ENCODE data around the gene SPAG7.

The SPAG7 gene, protein sequence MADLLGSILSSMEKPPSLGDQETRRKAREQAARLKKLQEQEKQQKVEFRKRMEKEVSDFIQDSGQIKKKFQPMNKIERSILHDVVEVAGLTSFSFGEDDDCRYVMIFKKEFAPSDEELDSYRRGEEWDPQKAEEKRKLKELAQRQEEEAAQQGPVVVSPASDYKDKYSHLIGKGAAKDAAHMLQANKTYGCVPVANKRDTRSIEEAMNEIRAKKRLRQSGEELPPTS

GRCh38 chr17:4967539-4968485 is at the start of gene SPAG7:
Gene SPAG7 (minus strand): TSS chr17:4967817. CDS start chr17:4967804, 13 bp downstream.
- DNase-seq = peak; percentile 94

DNA sequence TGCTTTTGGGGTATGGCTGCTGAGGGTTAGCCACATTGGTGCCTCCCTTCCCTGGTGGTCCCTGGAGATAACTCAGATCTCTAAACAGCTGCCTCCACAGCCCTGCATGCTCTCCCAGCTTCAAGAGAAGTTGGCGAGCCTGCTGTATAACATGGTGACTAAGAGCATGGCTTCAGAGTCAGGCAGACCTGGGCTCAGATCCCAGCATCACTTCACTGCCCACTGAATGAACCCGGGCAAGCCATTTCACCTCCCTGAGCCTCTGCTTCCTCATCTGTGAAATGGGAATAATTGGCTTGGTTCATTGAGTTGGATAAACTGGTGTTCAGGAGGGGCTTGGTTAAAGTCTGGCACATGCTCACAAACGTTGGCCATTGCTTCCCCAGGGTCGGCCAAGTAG is 46.7 kb upstream of the SPAG7 start:
- no peak for DNase-seq

DNA sequence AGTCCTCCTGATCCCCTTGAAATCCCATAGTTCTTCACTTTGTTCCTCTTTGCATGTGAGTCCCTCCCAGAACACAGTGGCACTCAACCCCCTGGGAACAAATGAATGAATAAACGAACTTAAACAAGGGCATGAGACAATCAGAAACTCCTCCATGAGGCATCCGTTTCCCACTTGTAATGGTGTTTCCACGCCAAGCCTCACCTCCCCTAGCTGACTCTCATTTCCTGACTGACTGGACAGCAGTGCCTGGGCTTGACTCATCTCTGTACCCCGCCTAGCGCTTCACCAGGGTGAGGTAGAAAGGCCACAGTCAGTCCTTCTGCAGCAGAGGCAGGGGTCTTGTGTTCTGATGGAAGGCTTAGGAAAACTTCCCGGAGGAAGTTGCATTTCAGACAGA is 44.3 kb upstream of the SPAG7 start:
- no peak for DNase-seq

- DNase-seq = no peak
Observed at GRCh38 chr17:5003214-5003867, 35.7 kb upstream of the SPAG7 start.

GRCh38 chr17:5002121-5002788 is 34.6 kb upstream of the SPAG7 start:
- no peak for DNase-seq

DNA sequence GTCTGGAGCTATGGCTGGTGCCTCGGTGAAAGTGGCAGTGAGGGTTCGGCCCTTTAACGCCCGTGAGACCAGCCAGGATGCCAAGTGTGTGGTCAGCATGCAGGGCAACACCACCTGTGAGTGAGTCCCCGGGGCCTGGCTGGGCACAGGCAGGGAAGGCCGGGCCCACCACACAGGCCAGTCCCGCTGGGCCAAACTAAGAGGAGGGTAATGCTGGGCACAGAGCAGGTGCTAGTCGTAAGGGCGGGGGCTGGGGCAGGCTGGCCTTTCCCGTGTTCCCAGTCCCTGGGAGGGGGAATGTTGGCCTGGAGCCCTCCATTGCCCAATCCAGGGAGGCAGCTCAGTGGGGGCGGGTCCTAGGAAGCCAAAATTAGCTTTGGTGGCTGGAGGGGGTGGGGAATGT is 32.6 kb upstream of the SPAG7 start:
- no peak for DNase-seq

DNA sequence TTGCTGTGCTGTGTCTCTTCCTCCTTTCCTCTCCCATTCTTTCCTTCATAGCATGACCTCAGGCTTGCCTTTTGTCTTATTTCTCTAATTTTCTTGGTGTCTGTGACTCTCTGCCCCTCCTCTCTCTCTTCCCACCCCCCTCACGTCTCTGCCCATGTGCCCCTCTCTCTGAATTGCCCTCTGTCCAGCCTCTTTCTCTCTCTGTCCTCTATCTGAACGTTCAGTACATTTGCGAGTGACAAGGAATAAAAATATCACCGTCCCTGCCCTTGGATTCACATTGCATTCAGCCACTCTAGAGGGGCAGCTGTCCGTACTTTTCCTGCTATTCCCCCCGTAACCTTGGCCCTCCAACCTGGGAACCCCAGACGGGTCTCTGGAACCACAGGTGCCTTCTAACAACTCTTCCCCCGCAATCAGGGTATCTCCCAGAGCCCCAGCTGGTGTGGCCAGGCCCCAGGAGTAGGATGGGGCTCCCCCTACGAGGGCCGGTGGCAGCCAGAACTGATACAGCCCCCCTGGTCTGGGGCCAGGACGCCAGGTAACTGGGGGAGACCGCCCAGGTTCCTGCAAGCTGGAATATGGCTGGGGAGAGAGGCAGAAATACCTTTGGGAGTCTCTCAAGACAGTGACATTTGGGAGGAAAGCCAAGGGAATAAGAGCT is 31.9 kb upstream of the SPAG7 start:
- no peak for DNase-seq

DNA sequence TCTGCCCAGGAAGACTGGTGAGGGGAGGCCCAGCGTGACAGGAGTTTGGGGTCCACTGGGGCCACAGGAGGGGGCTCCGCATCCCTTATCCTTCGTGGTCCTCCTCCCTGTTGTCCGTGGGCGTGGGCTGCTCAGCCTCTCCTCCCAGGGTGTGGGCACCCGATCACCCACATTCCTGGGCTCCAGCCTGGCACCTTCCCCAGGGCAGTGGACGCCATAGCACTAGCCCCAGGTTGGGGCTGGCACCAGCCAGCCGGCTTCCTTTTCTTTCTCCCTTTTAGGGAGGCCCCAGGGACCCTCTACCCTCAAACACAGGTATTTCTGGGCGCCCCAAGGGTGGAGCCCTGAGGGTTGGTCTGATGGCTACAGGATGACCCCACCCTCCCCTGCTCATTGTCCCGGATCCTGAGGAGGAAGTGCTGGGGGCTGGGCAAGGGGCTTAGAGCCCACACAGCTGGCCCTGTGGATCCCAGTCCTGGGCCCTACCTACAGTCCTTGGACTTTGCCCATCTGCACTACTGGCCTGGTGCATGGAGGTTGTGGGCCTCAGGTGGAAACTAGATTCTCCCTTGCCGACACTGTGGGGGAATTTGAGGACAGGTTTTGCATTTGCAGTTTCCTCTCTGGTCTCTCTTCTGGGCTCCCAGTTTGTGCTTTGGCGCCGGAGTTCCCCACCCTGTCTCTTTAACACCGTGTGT is 31.3 kb upstream of the SPAG7 start:
- no peak for DNase-seq

GRCh38 chr17:4998027-4998731 is 30.6 kb upstream of the SPAG7 start:
- DNase-seq = peak; percentile 45

DNA sequence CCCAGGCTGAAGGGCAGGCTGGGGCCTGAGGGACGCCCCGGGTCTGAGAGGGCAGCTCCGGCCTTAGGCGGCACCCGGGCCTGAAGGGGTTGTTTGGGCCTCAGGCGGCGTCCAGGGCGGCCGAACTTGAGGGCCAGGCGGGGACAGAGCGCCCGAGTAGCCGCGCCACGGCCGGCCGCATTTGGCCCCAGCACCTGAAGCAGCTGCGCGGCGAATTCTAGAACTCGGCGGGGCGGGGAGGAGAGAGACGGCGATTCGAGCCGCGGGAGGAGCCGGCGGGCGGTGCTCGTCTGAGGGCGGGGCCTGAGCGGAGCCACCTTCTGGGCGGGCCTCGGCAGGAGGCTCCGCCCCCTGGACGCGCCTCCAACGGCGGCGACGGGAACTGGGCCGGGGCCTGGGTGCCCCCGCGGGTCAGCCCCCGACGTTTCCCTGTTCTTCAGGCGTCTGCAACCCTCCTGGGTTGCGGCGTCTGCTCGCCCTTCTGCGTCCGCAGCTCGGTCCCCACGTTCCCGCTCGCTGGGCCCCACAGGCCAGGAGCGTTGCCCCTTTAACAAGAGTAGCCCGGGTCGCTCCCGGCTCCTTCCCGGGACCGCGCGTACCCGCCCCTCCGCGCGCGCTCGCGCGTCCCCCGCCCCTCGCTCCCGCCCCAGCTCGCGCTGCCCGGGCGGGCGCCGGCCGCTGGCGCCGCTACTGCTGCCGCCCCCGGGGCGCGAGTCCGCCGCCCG is 29.8 kb upstream of the SPAG7 start, which contains the start of the genes INCA1 and KIF1C:
TSS of gene INCA1 (minus strand) at position 221 of the 725 bp plus-strand sequence. CDS start 3,085 bp downstream, outside the sequence.
TSS of gene KIF1C (plus strand) at position 649 of the 725 bp plus-strand sequence. CDS start 2,297 bp downstream, outside the sequence.
- peak; percentile 91 for DNase-seq

GRCh38 chr17:4994081-4994595 is 26.5 kb upstream of the SPAG7 start:
- DNase-seq = no peak

DNA sequence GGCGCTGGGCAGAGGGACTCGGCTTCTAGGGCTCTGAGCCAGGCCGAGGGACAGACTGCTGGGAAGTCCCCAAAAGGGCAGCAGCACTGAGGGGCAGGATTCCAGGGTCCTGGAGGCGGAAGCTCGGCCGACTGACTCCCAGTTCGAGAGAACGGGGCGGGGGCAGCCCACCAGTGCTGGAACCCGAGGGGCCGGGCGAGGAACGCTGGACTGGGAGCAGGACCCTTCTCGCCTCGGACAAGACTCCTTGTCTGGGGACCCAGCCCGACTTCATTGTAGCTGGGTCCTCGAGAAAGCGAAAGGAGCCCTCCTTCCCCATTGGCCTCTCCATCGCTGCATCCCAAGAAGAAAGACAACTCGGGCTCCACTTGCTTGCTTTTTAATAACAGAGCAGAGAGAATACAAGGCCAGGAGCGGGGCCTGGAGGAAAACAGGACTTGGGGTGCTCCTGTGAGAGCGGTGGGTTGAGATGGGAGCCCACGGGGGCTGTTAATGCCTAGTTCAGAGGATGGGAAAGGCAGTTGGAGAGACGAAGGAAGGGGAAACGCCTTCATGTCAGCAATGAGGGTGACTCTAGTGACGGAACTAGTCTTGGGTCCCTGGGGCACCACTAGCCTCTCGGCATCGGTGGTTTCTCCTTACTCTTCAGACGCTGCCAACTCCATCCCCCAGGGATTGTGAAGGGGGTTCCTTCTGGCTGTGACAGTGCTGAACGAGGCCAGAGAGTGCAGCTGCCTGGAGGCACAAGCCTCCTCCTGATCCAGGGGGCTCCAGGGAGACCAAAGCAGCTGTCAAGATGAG is 20.4 kb upstream of the SPAG7 start:
- DNase-seq = no peak

GRCh38 chr17:4986951-4987766 is 19.5 kb upstream of the SPAG7 start, which contains the start of gene CAMTA2:
Gene CAMTA2 (minus strand): TSS chr17:4987675. CDS start chr17:4986222, 1,453 bp downstream.
- peak; percentile 88 for DNase-seq

- peak; percentile 37 for DNase-seq
Observed at GRCh38 chr17:4986403-4986802, 18.8 kb upstream of the SPAG7 start.

DNA sequence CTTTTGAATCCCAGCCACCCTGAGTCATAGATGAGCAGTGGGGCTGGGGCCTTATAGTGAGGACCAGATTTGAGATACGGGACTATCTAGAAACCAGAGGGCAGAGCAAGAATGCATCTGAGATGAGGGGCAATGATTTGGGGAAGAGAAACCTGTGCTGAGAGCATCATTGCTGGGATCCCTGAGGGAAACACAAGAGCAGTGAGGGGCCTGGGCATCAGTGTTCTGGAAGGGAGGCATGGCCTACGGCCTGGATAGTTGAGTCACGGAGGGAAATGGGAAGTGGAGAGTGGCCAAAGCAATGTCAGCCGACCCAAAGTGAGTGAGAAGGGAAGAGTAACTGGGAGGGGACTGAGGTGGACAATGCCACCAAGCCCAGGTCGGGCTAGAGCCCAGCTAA is 14.7 kb upstream of the SPAG7 start:
- DNase-seq = no peak

- DNase-seq = peak; percentile 57
Observed at GRCh38 chr17:4980644-4981216, 13.1 kb upstream of the SPAG7 start.

- DNase-seq = no peak
Observed at GRCh38 chr17:4978726-4979125, 11.1 kb upstream of the SPAG7 start.
